ENCODE measurements around the gene DOP1A. TPM values are rescaled to one million over a fixed set of nuclear protein-coding genes. Genes with fewer than 3 reads are reported as not detected.

DOP1A gene
- total RNA-seq, 4 donors from 2014 or later = 30.6 to 43.5 (median 37.9) TPM

GRCh38 chr6:83199173-83199862 is 131.8 kb downstream of the DOP1A start:
- H3K4me3 ChIP-seq = no peak overlapping the region
- no peak for DNase-seq (ENCODE audit: low spot score in 2 of 2)
- WGBS, 2 donors = 93% methylated on average over 5 of the region's 5 CpGs
- H3K4me1 ChIP-seq = peaks cover 0 to 4% (median under 1%) of the 10 kb centered on the region in 4 donors
- no peak overlapping the region for H3K27ac ChIP-seq
- H3K27me3 ChIP-seq = no peaks in the 10 kb centered on the region
- no peak for TF ChIP-seq EP300 (IDR thresholded peaks at IDR 0.05)
- no peak for TF ChIP-seq CTCF (IDR thresholded peaks at IDR 0.05)
- TF ChIP-seq POLR2A (IDR thresholded peaks at IDR 0.05) = no peak
- H3K9me3 ChIP-seq = no peaks in the 10 kb centered on the region
- peaks cover 0 to 29% (median 3%) of the 10 kb centered on the region in 3 donors for H3K36me3 ChIP-seq

- Histone ChIP-seq H3K4me3 (no peak overlapping the region), H3K9me3 (no peaks in the 10 kb centered on the region), H3K4me1 (no peaks in the 10 kb centered on the region), H3K36me3 (peaks cover 0 to 29% (median 3%) of the 10 kb centered on the region in 3 donors), H3K27me3 (no peaks in the 10 kb centered on the region), H3K27ac (no peak overlapping the region)
- TF ChIP-seq POLR2A (IDR thresholded peaks at IDR 0.05) (no peak), EP300 (IDR thresholded peaks at IDR 0.05) (no peak), CTCF (IDR thresholded peaks at IDR 0.05) (no peak)
- no peak for DNase-seq (ENCODE audit: low spot score in 2 of 2)
- WGBS, 2 donors = 68 to 71% methylated on average over 2 of the region's 2 CpGs
Measured at GRCh38 chr6:83199863-83200225, 132.4 kb downstream of the DOP1A start.

- TF ChIP-seq EP300 (IDR thresholded peaks at IDR 0.05) (no peak), POLR2A (IDR thresholded peaks at IDR 0.05) (no peak), CTCF (IDR thresholded peaks at IDR 0.05) (no peak)
- H3K36me3 ChIP-seq = peaks cover 0 to 12% (median 0%) of the 10 kb centered on the region in 3 donors
- H3K4me3 ChIP-seq = no peak overlapping the region
- WGBS, 2 donors = 79 to 82% methylated on average over 4 of the region's 4 CpGs
- H3K4me1 ChIP-seq = no peaks in the 10 kb centered on the region
- no peak for DNase-seq (ENCODE audit: low spot score in 2 of 2)
- H3K9me3 ChIP-seq = no peaks in the 10 kb centered on the region
- H3K27me3 ChIP-seq = no peaks in the 10 kb centered on the region
- H3K27ac ChIP-seq = no peak overlapping the region
Measured at GRCh38 chr6:83202031-83202430, 134.6 kb downstream of the DOP1A start.

- Histone ChIP-seq H3K27me3 (no peaks in the 10 kb centered on the region), H3K36me3 (no peaks in the 10 kb centered on the region), H3K9me3 (no peaks in the 10 kb centered on the region), H3K4me1 (no peaks in the 10 kb centered on the region), H3K4me3 (no peak overlapping the region), H3K27ac (no peak overlapping the region)
- peak; percentile 29 to 76 for DNase-seq (ENCODE audit: low spot score in 2 of 2)
- WGBS, 2 donors = 25 to 29% methylated on average over 7 of the region's 7 CpGs
- no peak for TF ChIP-seq POLR2A (IDR thresholded peaks at IDR 0.05)
- TF ChIP-seq CTCF (IDR thresholded peaks at IDR 0.05) = peak; percentile 60 to 83 (median 75)
- no peak for TF ChIP-seq EP300 (IDR thresholded peaks at IDR 0.05)
Measured at GRCh38 chr6:83215131-83216047, 147.9 kb downstream of the DOP1A start.

- Histone ChIP-seq H3K4me3 (no peak overlapping the region), H3K9me3 (no peaks in the 10 kb centered on the region), H3K27ac (no peak overlapping the region), H3K4me1 (no peaks in the 10 kb centered on the region), H3K27me3 (no peaks in the 10 kb centered on the region), H3K36me3 (no peaks in the 10 kb centered on the region)
- DNase-seq (ENCODE audit: low spot score in 2 of 2) = no peak
- TF ChIP-seq CTCF (IDR thresholded peaks at IDR 0.05) (no peak), POLR2A (IDR thresholded peaks at IDR 0.05) (no peak), EP300 (IDR thresholded peaks at IDR 0.05) (no peak)
Measured at GRCh38 chr6:83216806-83217205, 149.3 kb downstream of the DOP1A start.

Data from tibial nerve (tissue), 4 donors.